Measurements from ENCODE around the gene ENOX1.
A peak's percentile ranks its signal among the peaks of the same experiment; 100 is the strongest.

ENOX1 gene

GRCh38 chr13:43390619-43391018 is 396.2 kb downstream of the ENOX1 start:
- POLR2A ChIA-PET: no interaction called here
- Histone ChIP-seq H3K9me3 (ENCODE audit: control insufficient read depth, insufficient read depth, low read depth, low read length) (no peaks in the 10 kb centered on the region), H3K27ac (ENCODE audit: extremely low read depth, low read depth, low read length) (no peak overlapping the region), H3K4me1 (ENCODE audit: control insufficient read depth, insufficient read depth, low read length) (no peaks in the 10 kb centered on the region), H3K36me3 (ENCODE audit: control insufficient read depth in 2 of 2, insufficient read depth in 1 of 2, low read length in 2 of 2) (no peaks in the 10 kb centered on the region), H3K4me3 (ENCODE audit: low read depth, low read length) (no peak overlapping the region)
- CTCF ChIA-PET: no interaction called here
- TF ChIP-seq ZNF112 (tag by site-specific recombination; IDR thresholded peaks at IDR 0.05) (no peak), ZNF18 (tag by site-specific recombination; IDR thresholded peaks at IDR 0.05) (no peak), ZNF585B (tag by site-specific recombination; IDR thresholded peaks at IDR 0.05) (no peak), ZNF248 (tag by site-specific recombination; IDR thresholded peaks at IDR 0.05) (no peak), ZNF23 (tag by site-specific recombination; IDR thresholded peaks at IDR 0.05; ENCODE audit: borderline replicate concordance) (no peak), ZNF791 (tag by site-specific recombination; IDR thresholded peaks at IDR 0.05) (no peak), ZFP69B (tag by site-specific recombination; IDR thresholded peaks at IDR 0.05) (0 out of 2 replicates have a peak, but pooled peaks have one; percentile 31), ZFHX2 (tag by site-specific recombination; conservative IDR thresholded peaks at IDR 0.05) (no peak)

- H3K4me3 ChIP-seq (ENCODE audit: low read depth, low read length): no peak overlapping the region
- H3K4me1 ChIP-seq (ENCODE audit: control insufficient read depth, insufficient read depth, low read length): no peaks in the 10 kb centered on the region
- peak; percentile 37; the same call in 1 of the 2 replicates for TF ChIP-seq PRDM6 (tag by site-specific recombination; IDR thresholded peaks at IDR 0.05)
- TF ChIP-seq, protein P1, sequence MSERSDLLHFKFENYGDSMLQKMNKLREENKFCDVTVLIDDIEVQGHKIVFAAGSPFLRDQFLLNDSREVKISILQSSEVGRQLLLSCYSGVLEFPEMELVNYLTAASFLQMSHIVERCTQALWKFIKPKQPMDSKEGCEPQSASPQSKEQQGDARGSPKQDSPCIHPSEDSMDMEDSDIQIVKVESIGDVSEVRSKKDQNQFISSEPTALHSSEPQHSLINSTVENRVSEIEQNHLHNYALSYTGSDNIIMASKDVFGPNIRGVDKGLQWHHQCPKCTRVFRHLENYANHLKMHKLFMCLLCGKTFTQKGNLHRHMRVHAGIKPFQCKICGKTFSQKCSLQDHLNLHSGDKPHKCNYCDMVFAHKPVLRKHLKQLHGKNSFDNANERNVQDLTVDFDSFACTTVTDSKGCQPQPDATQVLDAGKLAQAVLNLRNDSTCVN (tag by site-specific recombination; optimal IDR thresholded peaks at IDR 0.05): no peak
- POLR2A ChIA-PET: no interaction called here
- no peak overlapping the region for H3K27ac ChIP-seq (ENCODE audit: extremely low read depth, low read depth, low read length)
- CTCF ChIA-PET: no interaction called here
- no peaks in the 10 kb centered on the region for H3K9me3 ChIP-seq (ENCODE audit: control insufficient read depth, insufficient read depth, low read depth, low read length)
- H3K36me3 ChIP-seq (ENCODE audit: control insufficient read depth in 2 of 2, insufficient read depth in 1 of 2, low read length in 2 of 2): no peaks in the 10 kb centered on the region
Observed at GRCh38 chr13:43389983-43390382, 396.8 kb downstream of the ENOX1 start.

DNA sequence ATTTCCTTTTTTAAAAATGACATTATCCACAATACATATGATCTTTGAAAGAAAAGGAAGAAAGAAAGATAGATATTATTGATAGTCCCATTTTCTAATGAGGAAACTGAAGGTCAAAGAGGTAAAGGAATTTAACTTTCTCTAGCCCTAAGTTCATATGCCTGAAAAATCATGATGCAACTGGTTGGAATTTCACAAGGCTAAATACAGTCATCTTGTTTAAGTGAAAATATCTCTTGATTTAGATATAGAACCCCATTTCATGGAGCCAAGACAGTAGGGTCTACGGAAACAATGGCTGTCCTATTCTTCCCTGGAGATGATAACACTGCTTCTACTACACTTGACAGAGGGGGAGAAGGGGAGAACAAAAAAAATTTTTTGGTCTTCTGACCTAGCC is 397.2 kb downstream of the ENOX1 start:
- no peak overlapping the region for H3K27ac ChIP-seq (ENCODE audit: extremely low read depth, low read depth, low read length)
- ChIA-PET POLR2A (no interaction called here), CTCF (no interaction called here)
- no peak overlapping the region for H3K4me3 ChIP-seq (ENCODE audit: low read depth, low read length)
- H3K36me3 ChIP-seq (ENCODE audit: control insufficient read depth in 2 of 2, insufficient read depth in 1 of 2, low read length in 2 of 2): no peaks in the 10 kb centered on the region
- no peaks in the 10 kb centered on the region for H3K4me1 ChIP-seq (ENCODE audit: control insufficient read depth, insufficient read depth, low read length)
- no peaks in the 10 kb centered on the region for H3K9me3 ChIP-seq (ENCODE audit: control insufficient read depth, insufficient read depth, low read depth, low read length)
- TF ChIP-seq ZNF433 (tag by site-specific recombination; IDR thresholded peaks at IDR 0.05; ENCODE audit: low read depth) (no peak), ZNF610 (tag by site-specific recombination; IDR thresholded peaks at IDR 0.05; ENCODE audit: borderline replicate concordance) (no peak), ZNF404 (tag by site-specific recombination; IDR thresholded peaks at IDR 0.05) (no peak), HIC1 (tag by site-specific recombination; IDR thresholded peaks at IDR 0.05) (no peak), ZNF37A (tag by site-specific recombination; IDR thresholded peaks at IDR 0.05) (no peak), SP7 (tag by site-specific recombination; IDR thresholded peaks at IDR 0.05) (no peak), MYNN (tag by site-specific recombination; IDR thresholded peaks at IDR 0.05; ENCODE audit: borderline replicate concordance) (no peak), ZNF274 (IDR thresholded peaks at IDR 0.05; ENCODE audit: low read length) (no peak), ZNF274 (tag by site-specific recombination; IDR thresholded peaks at IDR 0.05; ENCODE audit: borderline replicate concordance) (no peak), TSHZ1 (tag by site-specific recombination; IDR thresholded peaks at IDR 0.05; ENCODE audit: borderline replicate concordance) (no peak), ZNF423 (tag by site-specific recombination; IDR thresholded peaks at IDR 0.05) (no peak), ZNF366 (tag by site-specific recombination; conservative IDR thresholded peaks at IDR 0.05) (no peak)

All from HEK293 (cell line).